ENCODE data around the gene NR6A1. TPM values are rescaled to one million over a fixed set of nuclear protein-coding genes. Genes with fewer than 3 reads are reported as not detected.

Gene NR6A1
- polyA plus RNA-seq, 1 experiment: 0.25 TPM

DNA sequence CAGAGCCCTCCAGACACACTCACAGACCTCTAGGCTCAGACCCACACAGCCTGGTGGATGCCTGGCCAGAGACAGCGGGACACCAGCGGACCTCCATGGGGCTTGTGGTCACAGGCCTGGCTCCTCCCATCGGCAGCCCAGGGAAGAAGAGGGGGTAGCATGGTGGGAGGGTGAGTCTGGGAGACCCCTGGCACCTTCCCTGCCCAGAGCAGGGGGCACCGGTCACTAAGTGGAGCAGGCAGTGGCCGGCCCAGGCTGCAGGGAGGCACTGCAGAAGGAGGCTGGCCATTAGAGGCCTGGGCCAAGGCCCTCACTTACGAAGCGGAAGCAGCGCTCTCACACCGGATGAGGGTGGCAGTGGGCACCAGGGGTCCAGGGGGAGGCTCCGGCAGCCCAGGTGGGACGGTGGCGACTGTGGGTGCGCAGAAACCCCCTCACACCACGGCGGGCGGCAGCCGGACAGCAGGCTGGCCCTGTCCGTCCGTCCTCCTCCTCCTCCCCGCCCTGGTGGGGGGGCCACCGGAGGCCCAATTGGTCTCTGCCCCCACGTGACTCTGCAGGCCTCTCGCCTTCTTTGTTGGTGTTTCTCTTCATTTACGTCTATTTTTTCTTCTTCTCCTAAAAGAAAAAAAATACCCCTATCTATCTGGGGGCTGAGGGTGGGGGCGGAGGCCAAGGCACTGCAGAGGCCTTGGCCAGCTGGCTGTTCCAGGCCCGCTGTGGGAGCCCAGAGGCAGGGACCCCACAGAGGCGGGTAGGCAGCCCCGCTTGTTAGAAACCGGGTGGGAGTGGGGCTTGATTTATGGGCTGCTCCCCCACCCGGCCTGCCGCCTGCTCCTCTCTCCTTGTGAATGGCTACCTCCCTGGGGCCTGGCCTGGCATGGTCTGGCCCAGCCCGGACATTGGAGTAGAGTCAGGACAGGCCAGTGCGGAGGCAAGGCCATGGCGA is 263.9 kb downstream of the NR6A1 start, which contains the start of gene NR5A1:
NR5A1 (minus strand) TSS at position 469 of the 949 bp plus-strand sequence. CDS start 4,004 bp downstream, outside the sequence.
- Histone ChIP-seq H3K36me3 (ENCODE audit: control insufficient read depth, insufficient read depth, low read length) (no peaks in the 10 kb centered on the region), H3K27me3 (ENCODE audit: control insufficient read depth, insufficient read depth, low read length) (peaks cover 33% of the 10 kb centered on the region), H3K4me3 (ENCODE audit: low read depth, low read length) (no peak within 1 kb of the TSS)
- no peak for DNase-seq (ENCODE audit: low read depth)
- POLR2A ChIA-PET: no interaction called here
- TF ChIP-seq CTCF (IDR thresholded peaks at IDR 0.05; ENCODE audit: insufficient read depth, low read depth, low read length): no peak
- CTCF ChIA-PET: interaction anchor here (1.2 kb wide), 1 partner anchor 29 kb away, joined by 3 read pairs; no protein-coding TSS in a partner anchor

- POLR2A ChIA-PET: no interaction called here
- H3K36me3 ChIP-seq (ENCODE audit: control insufficient read depth, insufficient read depth, low read length): no peaks in the 10 kb centered on the region
- no peak overlapping the region for H3K4me3 ChIP-seq (ENCODE audit: low read depth, low read length)
- no peak for TF ChIP-seq CTCF (IDR thresholded peaks at IDR 0.05; ENCODE audit: insufficient read depth, low read depth, low read length)
- DNase-seq (ENCODE audit: low read depth): no peak
- peaks cover 40% of the 10 kb centered on the region for H3K27me3 ChIP-seq (ENCODE audit: control insufficient read depth, insufficient read depth, low read length)
- CTCF ChIA-PET: interaction anchor here (1.2 kb wide), 1 partner anchor 29 kb away, joined by 3 read pairs; no protein-coding TSS in a partner anchor
These were observed 264.7 kb downstream of the NR6A1 start for GRCh38 chr9:124506433-124506832.

DNA sequence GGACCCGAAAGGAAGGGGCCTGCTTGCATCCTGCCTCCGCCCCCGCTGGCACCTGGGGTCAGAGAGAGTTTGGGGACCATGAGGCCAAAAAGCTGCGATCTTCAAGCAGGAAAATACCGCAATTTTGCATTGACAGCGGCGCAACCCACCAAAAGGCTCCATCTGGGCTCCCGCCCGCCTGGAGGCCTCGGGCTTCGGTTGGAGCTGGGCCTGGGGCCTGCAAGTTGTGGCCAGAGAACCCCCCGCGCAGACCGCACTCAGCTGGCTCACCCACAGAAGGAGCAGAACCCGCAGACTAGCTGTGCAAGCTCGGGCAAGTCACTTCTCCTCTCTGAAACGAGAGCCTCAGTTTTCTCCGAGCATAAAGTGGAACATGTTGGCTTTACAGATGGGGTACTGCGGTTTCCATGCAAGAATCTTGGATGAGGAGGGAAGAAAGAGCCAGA is 265.2 kb downstream of the NR6A1 start:
- POLR2A ChIA-PET: no interaction called here
- no peak overlapping the region for H3K4me3 ChIP-seq (ENCODE audit: low read depth, low read length)
- TF ChIP-seq CTCF (IDR thresholded peaks at IDR 0.05; ENCODE audit: insufficient read depth, low read depth, low read length): no peak
- no peaks in the 10 kb centered on the region for H3K36me3 ChIP-seq (ENCODE audit: control insufficient read depth, insufficient read depth, low read length)
- DNase-seq (ENCODE audit: low read depth): no peak
- CTCF ChIA-PET: interaction anchor here (1.2 kb wide), 1 partner anchor 30 kb away, joined by 3 read pairs; no protein-coding TSS in a partner anchor
- peaks cover 44% of the 10 kb centered on the region for H3K27me3 ChIP-seq (ENCODE audit: control insufficient read depth, insufficient read depth, low read length)

- CTCF ChIA-PET: interaction anchor here (0.6 to 1.2 kb wide), 2 partner anchors 31 to 206 kb away, joined by 3 read pairs; no protein-coding TSS in a partner anchor
- POLR2A ChIA-PET: no interaction called here
- Histone ChIP-seq H3K27me3 (ENCODE audit: control insufficient read depth, insufficient read depth, low read length) (peaks cover 46% of the 10 kb centered on the region), H3K4me3 (ENCODE audit: low read depth, low read length) (no peak overlapping the region), H3K36me3 (ENCODE audit: control insufficient read depth, insufficient read depth, low read length) (no peaks in the 10 kb centered on the region)
- TF ChIP-seq CTCF (IDR thresholded peaks at IDR 0.05; ENCODE audit: insufficient read depth, low read depth, low read length): no peak
- no peak for DNase-seq (ENCODE audit: low read depth)
These were observed 265.9 kb downstream of the NR6A1 start for GRCh38 chr9:124505006-124505900.

All from BJ (cell line).